GM19463 (cell line): ENCODE results near the gene CYP3A4.
"Not testable (repeated sequence)": the region's sequence is repeated elsewhere in the genome, so short reads cannot be mapped to it uniquely, and the experiment has no call there.

Experiments used
- ATAC-seq: cut with Tn5 transposase; IDR thresholded peaks from one replicate; pipeline ENCODE4 v1.9.1; 2021; ENCODE audit warnings: mild to moderate bottlenecking, moderate library complexity; ENCODE audit not compliant: unreplicated experiment

The CYP3A4 gene

DNA sequence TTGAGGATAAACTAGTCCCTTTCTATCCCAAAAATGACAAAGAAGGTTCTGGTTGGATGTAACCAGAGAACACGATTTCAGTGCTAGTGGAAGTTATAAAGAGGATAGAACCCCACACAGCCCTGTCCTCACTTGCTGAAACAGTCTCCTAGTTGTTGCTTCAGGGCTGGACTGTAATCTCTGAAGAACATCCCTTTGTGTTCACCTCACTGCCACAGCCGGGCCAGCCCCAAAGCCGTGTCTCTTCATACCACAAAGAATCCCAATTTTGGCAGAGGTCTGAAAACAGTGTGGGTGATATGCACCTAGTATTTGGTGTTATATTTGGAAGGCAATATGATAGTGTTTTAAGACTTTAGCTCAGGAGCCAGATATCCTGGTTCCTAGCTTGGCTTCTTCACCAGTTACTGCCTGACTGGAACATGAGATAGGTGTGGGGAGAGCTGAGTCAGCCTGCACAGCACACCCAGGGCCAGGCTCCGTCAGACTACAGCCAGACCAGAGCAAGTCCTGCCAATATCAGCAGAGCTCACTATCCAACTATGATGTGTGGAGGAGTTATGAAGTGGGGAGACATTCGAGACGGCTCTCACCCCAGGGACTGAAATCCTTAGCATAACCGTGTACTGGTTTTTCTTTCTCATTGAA is 21.2 kb downstream of the CYP3A4 start:
- no peak for ATAC-seq

- ATAC-seq = no peak
Measured at GRCh38 chr7:99755085-99755484, 28.9 kb downstream of the CYP3A4 start.

GRCh38 chr7:99752356-99752755 is 31.6 kb downstream of the CYP3A4 start:
- ATAC-seq = no peak

DNA sequence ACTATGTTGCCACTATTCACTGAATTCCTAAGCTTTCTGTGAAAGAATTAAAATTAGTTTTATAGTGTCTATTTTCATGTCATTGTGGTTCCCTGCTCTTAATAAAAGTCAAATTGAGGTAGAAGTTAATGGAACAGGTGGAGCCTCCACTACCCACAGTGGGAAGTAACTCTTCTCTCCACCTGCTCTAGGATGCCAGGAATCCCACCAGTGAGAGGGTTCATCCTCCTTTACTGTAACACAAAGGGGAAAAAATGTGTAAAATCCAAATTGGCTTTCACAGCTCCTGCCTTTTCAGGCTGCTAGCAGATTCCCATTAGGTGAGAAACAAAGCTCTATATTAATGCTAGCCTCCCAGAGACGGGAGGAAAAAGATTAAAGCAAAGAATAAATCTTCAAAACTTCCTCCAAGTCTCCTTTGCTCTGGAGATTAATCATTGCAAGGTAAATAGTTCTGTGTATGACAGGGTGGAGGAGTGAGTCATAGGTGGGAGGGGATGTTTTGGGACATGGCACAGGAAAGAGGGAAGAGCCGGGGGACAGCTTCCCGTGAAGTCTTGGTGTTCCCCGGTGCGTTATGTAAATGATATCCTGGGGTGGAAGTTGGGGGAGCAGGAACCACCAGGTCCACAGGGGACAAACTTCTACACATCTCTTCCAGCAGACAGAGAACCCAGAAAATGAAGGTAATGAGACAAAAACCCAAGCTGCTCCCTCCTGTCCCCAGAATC is 32.5 kb downstream of the CYP3A4 start:
- ATAC-seq = not testable (repeated sequence)

DNA sequence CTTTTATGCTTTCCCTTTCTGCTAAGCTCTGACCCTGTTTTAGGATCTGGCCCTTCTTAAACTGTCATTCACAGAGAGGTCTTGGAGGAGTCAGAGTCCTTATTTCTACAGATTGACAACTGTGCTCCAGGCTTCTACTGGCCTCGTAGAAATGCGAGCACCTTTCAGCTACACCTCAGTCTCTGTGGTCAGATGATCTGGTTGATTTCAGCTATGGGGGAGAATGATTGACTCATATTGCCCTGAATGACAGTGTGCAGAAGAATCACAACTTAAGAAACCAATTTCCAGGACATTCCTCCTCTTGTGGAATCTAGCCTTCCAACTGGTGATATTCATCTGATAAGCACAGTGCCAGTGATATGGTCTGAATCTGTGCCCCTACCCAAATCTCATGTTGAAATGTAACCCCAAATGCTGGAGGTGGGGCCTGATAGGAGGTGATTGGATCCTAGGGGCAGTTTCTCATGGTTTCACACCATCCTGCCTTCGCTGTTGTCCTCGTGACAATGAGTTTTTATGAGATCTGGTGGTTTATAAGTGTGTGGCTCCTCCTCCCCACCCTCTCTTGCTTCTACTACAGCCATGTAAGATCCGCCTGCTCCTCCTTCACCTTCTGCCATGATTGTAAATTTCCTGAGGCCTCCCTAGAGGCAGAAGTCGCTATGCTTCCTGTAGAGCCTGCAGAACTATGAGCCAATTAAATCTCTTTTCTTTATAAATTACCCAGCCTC is 35.0 kb downstream of the CYP3A4 start:
- ATAC-seq = no peak

DNA sequence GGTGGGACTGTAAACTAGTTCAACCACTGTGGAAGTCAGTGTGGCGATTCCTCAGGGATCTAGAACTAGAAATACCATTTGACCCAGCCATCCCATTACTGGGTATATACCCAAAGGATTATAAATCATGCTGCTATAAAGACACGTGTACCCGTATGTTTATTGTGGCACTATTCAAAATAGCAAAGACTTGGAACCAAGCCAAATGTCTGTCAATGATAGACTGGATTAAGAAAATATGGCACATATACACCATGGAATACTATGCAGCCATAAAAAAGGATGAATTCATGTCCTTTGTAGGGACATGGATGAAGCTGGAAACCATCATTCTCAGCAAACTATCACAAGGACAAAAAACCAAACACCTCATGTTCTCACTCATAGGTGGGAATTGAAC is 37.1 kb downstream of the CYP3A4 start:
- not testable (repeated sequence) for ATAC-seq

DNA sequence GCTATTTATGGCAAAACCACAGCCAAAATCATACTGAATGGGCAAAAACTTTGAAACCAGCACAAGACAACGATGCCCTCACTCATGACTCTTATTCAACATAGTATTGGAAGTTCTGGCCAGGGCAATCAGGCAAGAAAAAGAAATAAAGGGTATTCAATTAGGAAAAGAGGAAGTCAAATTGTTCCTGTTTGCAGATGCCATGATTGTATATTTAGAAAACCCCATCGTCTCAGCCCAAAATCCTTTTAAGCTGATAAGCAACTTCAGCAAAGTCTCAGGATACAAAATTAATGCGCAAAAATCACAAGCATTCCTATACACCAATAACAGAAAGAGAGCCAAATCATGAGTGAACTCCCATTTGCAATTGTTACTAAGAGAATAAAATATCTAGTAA is 38.6 kb downstream of the CYP3A4 start:
- ATAC-seq = not testable (repeated sequence)

DNA sequence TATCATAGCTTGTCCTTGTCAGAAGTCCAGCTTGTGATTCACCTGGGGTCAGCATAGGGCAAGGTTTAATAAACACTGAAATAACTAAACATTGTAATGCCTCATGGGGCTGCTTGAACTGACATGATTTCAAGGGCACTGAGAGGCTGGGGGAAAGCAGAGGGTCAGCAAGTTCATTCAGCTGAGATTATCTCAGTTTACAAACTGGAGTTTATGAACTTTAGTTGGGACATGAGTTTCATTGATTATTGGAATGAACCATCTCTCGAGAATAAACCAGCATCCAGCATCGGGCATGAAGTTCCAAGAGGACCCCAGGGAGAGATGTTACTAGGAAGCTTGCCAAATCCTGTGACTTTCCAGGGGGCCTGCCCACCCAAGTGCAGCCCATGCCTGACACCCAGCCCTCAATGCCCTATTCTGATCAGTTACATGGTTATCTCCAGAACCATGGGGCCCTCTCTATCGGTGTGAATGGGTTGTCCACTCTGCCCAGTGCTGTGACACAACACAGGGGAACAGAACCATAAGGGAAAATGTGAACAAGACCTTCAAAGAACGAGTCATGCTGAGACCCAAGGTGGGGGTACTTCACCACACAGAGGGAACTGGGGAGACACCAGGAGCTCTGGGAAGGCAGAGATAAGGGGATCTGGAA is 41.1 kb downstream of the CYP3A4 start:
- ATAC-seq = no peak

DNA sequence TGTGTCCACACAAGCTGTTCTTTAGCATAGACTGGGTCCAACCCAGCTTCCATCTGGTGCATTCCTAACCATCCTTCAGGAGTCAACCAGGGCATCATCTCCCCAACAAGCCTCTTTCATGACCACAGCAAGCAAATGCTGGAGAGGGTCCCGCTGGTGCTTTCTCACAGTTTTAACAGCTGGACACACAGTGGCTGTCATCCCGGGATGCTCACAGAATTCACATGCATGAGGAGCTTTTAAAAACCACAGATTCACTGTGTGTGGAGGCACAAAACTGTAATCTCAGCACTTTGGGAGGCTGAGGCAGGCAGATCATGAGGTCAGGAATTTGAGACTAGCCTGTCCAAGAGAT is 42.6 kb downstream of the CYP3A4 start:
- ATAC-seq = no peak

DNA sequence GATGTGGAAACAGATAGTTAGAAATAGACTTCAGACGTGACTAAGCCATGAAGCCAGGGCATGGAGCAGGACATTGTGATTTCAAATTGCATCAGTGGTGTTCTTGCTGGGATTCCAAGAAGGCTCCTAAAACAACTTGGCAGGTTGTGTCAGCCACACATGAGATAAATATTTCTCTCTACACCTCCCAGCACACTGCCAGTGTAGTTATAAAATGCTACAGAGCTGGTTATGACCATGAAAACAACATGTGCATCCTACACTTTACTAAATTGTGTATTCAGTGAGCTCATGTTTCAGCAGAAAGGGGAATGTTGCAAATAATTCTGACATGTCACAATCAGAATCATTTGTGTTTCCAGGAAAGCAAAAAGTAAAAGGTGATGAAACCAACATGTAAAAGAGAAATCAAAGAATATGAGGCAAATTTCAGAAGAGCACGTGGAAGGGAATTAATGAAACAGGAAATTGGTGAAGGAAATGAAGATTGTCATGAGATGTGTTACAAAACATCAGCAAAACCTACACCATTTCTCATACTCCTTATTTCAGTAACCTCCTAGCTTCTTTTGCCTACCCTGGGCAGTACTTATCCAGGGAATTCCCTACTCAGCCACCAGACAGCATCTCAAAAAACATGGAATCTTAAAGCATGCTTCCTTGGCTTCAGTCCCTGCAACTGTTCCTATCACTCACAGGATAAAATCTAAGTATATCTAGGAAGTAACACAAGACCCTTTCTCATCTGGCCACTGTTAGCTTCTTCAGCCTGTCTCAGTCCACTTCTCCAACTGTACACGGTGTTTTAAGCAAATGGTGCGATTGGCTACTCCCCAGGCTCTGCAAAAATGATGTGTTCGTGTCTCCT is 43.2 kb downstream of the CYP3A4 start:
- ATAC-seq = no peak

DNA sequence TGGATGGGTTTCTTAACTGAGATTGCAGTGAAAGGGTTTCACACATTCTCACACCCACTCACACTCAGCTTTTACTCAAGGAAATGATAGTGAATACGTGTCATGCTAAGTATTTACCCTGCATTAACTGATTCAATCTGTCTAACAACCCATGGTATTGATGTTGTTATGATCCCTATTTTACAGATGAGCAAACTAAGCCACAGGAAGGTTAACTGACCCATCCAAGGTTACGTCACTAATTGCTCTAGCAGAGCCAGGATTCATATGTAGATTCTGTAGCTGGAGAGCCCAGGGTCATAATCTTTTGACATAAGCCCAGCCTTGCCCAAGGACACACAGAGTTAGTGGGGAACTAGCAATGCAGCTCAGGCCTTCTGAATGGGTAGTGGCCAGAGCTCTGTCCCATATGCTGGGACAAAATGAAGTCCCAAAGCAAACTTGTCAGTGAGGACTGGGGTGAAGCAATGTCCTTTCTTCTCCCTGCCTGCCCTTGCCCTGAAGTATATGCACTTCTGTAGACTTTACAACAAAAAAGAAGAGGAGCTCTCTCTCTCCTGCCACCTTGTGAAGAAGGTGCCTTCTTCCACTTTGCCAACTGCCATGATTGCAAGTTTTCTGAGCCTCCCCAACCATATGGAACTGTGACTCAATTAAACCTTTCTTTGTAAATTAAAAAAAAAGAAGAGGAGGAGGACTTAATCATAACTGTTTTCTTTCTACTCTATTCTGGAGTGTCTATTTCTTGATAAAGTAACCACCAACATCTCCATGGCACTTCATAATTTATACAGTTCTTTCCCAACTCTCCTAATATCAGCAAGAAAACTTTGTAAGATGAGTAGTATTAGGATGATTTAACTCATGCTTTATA is 44.0 kb downstream of the CYP3A4 start:
- no peak for ATAC-seq

DNA sequence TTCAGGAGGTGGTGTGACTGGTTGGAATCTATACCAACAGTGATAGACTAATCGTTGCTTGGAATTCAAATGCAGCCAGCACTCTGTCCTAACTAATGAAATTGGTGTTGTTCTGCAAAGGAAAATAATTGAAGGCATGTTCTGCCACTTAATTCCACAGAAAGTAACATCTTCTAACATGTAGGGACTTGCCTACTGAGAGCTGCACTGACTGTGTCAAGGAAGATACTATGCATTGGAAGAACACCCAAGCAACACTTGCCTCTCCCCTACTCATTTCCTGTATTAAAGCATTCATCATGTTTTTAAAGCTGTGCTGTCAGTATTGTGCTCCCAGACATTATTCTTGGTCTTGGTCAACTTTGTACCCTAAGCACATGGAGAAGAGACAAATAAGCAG is 46.3 kb downstream of the CYP3A4 start:
- ATAC-seq = no peak

DNA sequence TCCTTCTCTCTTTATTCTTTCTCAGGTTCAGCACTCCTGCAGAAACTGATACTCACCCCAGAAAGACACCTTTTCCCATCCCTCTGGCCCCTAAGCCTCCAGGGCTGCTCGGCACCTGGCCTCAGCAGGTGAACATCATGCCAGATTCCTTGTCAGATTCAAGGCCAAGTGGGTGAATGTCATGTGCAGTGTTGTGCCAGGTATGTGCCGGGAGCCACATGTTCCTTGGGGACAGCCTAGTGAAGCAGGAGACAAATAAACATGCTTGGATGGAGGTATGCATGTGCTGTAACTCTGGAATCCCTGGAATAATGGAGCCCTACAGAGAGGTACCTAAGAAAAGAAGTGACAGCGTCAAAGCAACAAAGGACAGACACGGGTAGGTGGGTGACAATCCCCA is 47.3 kb downstream of the CYP3A4 start:
- ATAC-seq = not testable (repeated sequence)

GRCh38 chr7:99734987-99735386 is 49.0 kb downstream of the CYP3A4 start, which contains the start of gene CYP3A7:
TSS of gene CYP3A7 (minus strand) at chr7:99735196. CDS start at chr7:99735093, 103 bp downstream.
- ATAC-seq = no peak

GRCh38 chr7:99733448-99733847 is 50.5 kb downstream of the CYP3A4 start:
- no peak for ATAC-seq

GRCh38 chr7:99733003-99733402 is 51.0 kb downstream of the CYP3A4 start:
- no peak for ATAC-seq

- no peak for ATAC-seq
Measured at GRCh38 chr7:99731638-99732374, 52.2 kb downstream of the CYP3A4 start.

GRCh38 chr7:99730992-99731391 is 53.0 kb downstream of the CYP3A4 start:
- no peak for ATAC-seq
